Transverse colon (tissue), 4 donors: ENCODE measurements around the gene DEAF1.

ENCODE experiments used
- CTCF ChIP-seq, 5 experiments: fragments of 200-600 bp in 3 of 5; fragments of 450-650 bp in 2 of 5; sonication (generic) in 3 of 5; IDR thresholded peaks; 1 replicate in 2 of 5; 2 replicates in 3 of 5; pipeline ENCODE4 v1.5.1; 2016 to 2017; ENCODE audit warnings: antibody characterized with exemption in 5 of 5, inconsistent platforms in 3 of 5, mild to moderate bottlenecking in 2 of 5, moderate library complexity in 1 of 5
- EP300 ChIP-seq: sonication (generic); formaldehyde crosslinking; IDR thresholded peaks from one replicate; pipeline ENCODE4 v1.6.1; 2017; ENCODE audit warnings: antibody characterized with exemption, low read depth
- POLR2A ChIP-seq: fragments of 450-650 bp; IDR thresholded peaks from one replicate; pipeline ENCODE4 v1.6.1; 2016; ENCODE audit warnings: antibody characterized with exemption, mild to moderate bottlenecking, moderate library complexity
- POLR2AphosphoS5 ChIP-seq, 3 donors: sonication (generic); formaldehyde crosslinking; IDR thresholded peaks; one replicate each; pipeline ENCODE4 v1.6.1; 2016; ENCODE audit warnings: antibody characterized with exemption in 3 of 3

GRCh38 chr11:692824-693414 is 2.1 kb downstream of the DEAF1 start:
- no peak for TF ChIP-seq POLR2A
- no peak for TF ChIP-seq CTCF (IDR thresholded peaks at IDR 0.05)
- TF ChIP-seq POLR2AphosphoS5 (IDR thresholded peaks at IDR 0.05): no peak
- no peak for TF ChIP-seq EP300
